22Rv1 (cell line): ENCODE measurements around the gene ARHGAP10.

Experiments
- ZFX ChIP-seq: fragments of 450-650 bp; IDR thresholded peaks from 2 replicates; pipeline ENCODE4 v1.6.1; 2017; ENCODE audit warnings: antibody characterized with exemption, borderline replicate concordance
- TF ChIP-seq, protein P1 (sequence below): fragments of 450-650 bp; IDR thresholded peaks from 2 replicates; pipeline ENCODE4 v1.5.1; 2017; ENCODE audit warnings: mild to moderate bottlenecking

- TF ChIP-seq, protein P1, sequence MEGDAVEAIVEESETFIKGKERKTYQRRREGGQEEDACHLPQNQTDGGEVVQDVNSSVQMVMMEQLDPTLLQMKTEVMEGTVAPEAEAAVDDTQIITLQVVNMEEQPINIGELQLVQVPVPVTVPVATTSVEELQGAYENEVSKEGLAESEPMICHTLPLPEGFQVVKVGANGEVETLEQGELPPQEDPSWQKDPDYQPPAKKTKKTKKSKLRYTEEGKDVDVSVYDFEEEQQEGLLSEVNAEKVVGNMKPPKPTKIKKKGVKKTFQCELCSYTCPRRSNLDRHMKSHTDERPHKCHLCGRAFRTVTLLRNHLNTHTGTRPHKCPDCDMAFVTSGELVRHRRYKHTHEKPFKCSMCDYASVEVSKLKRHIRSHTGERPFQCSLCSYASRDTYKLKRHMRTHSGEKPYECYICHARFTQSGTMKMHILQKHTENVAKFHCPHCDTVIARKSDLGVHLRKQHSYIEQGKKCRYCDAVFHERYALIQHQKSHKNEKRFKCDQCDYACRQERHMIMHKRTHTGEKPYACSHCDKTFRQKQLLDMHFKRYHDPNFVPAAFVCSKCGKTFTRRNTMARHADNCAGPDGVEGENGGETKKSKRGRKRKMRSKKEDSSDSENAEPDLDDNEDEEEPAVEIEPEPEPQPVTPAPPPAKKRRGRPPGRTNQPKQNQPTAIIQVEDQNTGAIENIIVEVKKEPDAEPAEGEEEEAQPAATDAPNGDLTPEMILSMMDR: no peak
- TF ChIP-seq ZFX: no peak
Measured at GRCh38 chr4:147813973-147814372, 82.1 kb downstream of the ARHGAP10 start.
